Activated T-helper 17 cell treated with anti-CD3 and anti-CD28 coated beads, Interleukin-2, amount 50 U/mL, for 72 hours (primary cell): Measurements from ENCODE around the gene SPATS2. TPM values are rescaled to one million over a fixed set of nuclear protein-coding genes. Genes with fewer than 3 reads are reported as not detected.
"Not testable (repeated sequence)": the region's sequence is repeated elsewhere in the genome, so short reads cannot be mapped to it uniquely, and the experiment has no call there.

Experiments used
- ATAC-seq: fragments of 150-1000 bp; cut with Tn5 transposase; replicated peaks from 2 replicates; pipeline ENCODE4 v1.10.0; 2021; ENCODE audit warnings: mild to moderate bottlenecking, moderate library complexity
- H3K27ac Mint-ChIP-seq: one replicate; pipeline ENCODE4 v1.8.0; 2022; ENCODE audit warnings: mixed read lengths
- H3K27me3 Mint-ChIP-seq: one replicate; pipeline ENCODE4 v1.8.0; 2022; ENCODE audit warnings: mixed read lengths
- H3K36me3 Mint-ChIP-seq: one replicate; pipeline ENCODE4 v1.8.0; 2022; ENCODE audit warnings: low read depth, mild to moderate bottlenecking, mixed read lengths
- H3K4me1 Mint-ChIP-seq: one replicate; pipeline ENCODE4 v1.8.0; 2022; ENCODE audit warnings: mixed read lengths
- H3K4me3 Mint-ChIP-seq: one replicate; pipeline ENCODE4 v1.8.0; 2022; ENCODE audit warnings: mild to moderate bottlenecking, mixed read lengths
- H3K9me3 Mint-ChIP-seq: one replicate; pipeline ENCODE4 v1.8.0; 2022; ENCODE audit warnings: mixed read lengths
- total RNA-seq, 2 donors: library from RNA; stranded (reverse); gene quantifications; one replicate each; pipeline ENCODE4 v1.2.3, GENCODE V29; 2022

The SPATS2 gene
- total RNA-seq, 2 donors from 2014 or later = 15.3 to 16.9 TPM

- Mint-ChIP-seq H3K36me3 (no peaks in the 10 kb centered on the region), H3K27me3 (no peaks in the 10 kb centered on the region), H3K4me3 (no peak overlapping the region), H3K9me3 (no peaks in the 10 kb centered on the region), H3K4me1 (no peaks in the 10 kb centered on the region), H3K27ac (no peak overlapping the region)
- no peak for ATAC-seq
Observed at GRCh38 chr12:49507139-49507538, 139.9 kb downstream of the SPATS2 start.

DNA sequence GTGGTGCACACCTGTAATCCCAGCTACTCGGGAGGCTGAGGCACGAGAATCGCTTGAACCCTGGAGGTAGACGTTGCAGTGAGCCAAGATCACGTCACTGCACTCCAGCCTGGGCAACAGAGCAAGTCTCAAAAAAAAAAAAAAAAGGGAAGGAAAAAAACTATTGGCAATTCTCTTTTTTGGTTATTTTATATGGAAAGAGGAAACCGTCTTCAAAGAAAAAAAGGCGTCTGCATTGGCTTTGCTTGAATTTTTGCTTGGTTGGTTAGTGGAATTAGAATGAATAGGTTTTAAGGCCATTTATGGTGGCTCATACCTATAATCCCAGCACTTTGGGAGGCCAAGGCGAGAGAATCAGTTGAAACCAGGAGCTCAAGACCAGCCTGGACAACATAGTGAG lies 142.4 kb downstream of the SPATS2 start:
- H3K36me3 Mint-ChIP-seq, H3K4me3 Mint-ChIP-seq, H3K27ac Mint-ChIP-seq, H3K4me1 Mint-ChIP-seq, H3K27me3 Mint-ChIP-seq, ATAC-seq, H3K9me3 Mint-ChIP-seq: not testable (repeated sequence)

DNA sequence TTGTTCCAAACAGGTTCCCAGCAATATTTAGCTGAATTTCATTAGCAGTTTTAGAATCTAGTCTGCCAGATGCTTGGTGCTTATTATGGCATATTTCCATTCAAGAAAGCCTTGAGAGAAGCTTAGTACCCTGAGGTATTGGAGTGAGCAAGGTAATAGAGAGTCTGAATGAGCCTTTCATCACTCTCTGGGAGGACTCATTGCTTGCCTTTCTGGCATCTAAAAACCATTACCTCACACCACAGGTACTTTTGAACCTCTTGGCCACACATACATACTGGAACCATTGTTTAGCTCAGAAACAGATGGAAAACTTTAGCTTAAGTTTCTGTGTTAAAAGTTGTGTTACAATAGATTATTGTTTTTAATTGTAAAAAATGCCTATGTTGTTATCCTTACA lies 144.1 kb downstream of the SPATS2 start:
- Mint-ChIP-seq H3K4me1 (no peaks in the 10 kb centered on the region), H3K27me3 (no peaks in the 10 kb centered on the region), H3K36me3 (no peaks in the 10 kb centered on the region), H3K4me3 (no peak overlapping the region), H3K9me3 (no peaks in the 10 kb centered on the region), H3K27ac (no peak overlapping the region)
- no peak for ATAC-seq

DNA sequence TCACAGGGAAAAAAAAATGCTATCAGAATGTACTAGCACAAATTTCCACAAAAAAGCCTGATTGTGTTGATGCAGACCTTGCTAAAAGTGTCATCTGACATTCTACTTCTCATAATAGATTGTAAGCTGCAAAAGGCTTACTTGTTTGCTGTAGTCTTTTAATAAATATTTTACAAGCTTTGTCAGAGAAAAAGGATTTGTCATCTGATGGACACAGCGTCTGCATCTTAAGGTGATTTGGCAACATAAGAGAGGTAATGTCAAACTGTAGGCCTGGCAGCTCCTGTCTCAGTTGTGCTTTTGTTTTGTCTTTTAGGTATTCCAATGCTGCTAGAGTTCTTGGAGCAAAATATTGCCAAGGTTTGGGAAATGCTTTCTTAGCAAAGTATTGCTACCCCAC lies 145.3 kb downstream of the SPATS2 start:
- Mint-ChIP-seq H3K4me3 (no peak overlapping the region), H3K9me3 (no peaks in the 10 kb centered on the region), H3K36me3 (no peaks in the 10 kb centered on the region), H3K27me3 (no peaks in the 10 kb centered on the region), H3K4me1 (no peaks in the 10 kb centered on the region), H3K27ac (no peak overlapping the region)
- ATAC-seq = no peak

DNA sequence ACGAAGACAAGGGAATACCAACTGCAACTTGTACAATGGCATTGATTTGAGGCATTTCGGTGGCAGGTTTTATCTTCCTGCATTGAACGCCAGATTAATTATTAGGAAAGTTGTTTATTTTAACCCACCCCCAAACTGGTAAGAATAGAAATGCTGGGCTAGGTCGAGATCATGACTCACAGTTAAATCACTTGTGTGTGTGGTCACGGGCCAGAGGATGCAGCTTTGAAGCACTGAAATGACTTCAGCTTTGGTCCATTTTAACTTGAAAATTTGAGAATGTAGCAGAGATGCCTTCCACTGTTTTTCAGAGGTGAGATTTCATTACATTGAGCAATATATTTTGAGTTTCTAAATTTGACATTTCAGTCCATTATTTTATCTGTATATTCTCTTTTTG lies 148.0 kb downstream of the SPATS2 start:
- ATAC-seq = no peak
- no peak overlapping the region for H3K27ac Mint-ChIP-seq
- no peaks in the 10 kb centered on the region for H3K36me3 Mint-ChIP-seq
- no peak overlapping the region for H3K4me3 Mint-ChIP-seq
- H3K9me3 Mint-ChIP-seq = no peaks in the 10 kb centered on the region
- H3K27me3 Mint-ChIP-seq = no peaks in the 10 kb centered on the region
- no peaks in the 10 kb centered on the region for H3K4me1 Mint-ChIP-seq

DNA sequence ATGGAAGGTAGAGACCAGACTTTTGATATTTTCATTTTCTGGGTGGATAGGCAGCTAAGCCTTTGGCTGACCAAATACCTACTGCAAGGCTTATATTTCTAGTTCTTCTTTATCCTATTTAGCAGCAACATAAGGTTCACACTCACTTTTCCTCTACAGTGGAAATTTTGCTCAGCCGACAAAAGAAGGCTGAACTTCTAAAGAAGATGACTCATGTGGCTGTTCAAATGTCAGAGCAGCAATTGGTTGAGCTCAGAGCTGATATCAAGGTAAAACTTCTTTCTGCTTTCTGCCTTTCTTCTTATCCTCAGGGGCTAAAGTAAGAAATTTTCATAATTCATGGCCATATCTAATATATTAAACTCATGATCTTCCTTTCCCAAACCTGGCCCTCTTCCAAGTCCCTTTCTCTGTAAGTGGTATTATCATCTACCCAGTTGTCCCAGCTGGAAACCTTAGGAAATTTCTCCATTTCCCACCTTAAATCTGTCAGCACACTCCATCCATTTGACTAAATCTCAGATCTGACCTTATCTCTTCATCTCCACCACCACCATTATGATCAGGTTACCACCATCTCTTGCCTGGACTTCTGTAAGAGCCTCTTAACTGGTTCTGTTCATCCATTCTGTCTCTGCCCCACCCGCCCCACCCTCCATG lies 151.8 kb downstream of the SPATS2 start:
- Mint-ChIP-seq H3K27ac (no peak overlapping the region), H3K4me3 (no peak overlapping the region), H3K4me1 (no peaks in the 10 kb centered on the region), H3K9me3 (no peaks in the 10 kb centered on the region), H3K36me3 (peaks cover 7% of the 10 kb centered on the region), H3K27me3 (no peaks in the 10 kb centered on the region)
- ATAC-seq = no peak

GRCh38 chr12:49519574-49519936 lies 152.3 kb downstream of the SPATS2 start:
- H3K4me1 Mint-ChIP-seq = no peaks in the 10 kb centered on the region
- no peaks in the 10 kb centered on the region for H3K9me3 Mint-ChIP-seq
- no peak for ATAC-seq
- H3K27ac Mint-ChIP-seq = no peak overlapping the region
- no peaks in the 10 kb centered on the region for H3K27me3 Mint-ChIP-seq
- H3K4me3 Mint-ChIP-seq = no peak overlapping the region
- peaks cover 7% of the 10 kb centered on the region for H3K36me3 Mint-ChIP-seq

DNA sequence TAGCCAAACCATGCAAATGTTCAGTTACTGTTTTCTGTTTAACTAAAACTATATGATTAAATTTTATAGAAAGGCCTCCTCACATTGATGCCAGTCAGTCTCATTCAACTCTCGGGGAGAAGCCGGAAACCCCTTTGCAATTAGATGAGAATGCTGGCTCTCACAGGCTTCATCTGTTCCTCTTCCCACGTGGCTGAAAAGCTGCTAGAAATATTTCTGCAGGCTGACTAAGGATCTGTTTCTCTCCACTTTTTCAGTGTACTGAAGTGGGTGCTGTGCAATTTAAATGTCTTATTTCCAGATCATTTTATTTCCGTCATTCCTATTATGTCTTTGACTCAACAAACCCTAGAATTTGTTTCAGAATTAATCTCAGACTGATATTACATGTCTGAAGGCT lies 154.1 kb downstream of the SPATS2 start:
- no peaks in the 10 kb centered on the region for H3K27me3 Mint-ChIP-seq
- H3K36me3 Mint-ChIP-seq = peaks cover 11% of the 10 kb centered on the region
- no peaks in the 10 kb centered on the region for H3K4me1 Mint-ChIP-seq
- H3K4me3 Mint-ChIP-seq = no peak overlapping the region
- H3K9me3 Mint-ChIP-seq = no peaks in the 10 kb centered on the region
- no peak overlapping the region for H3K27ac Mint-ChIP-seq
- ATAC-seq = no peak

GRCh38 chr12:49524660-49525324 lies 157.5 kb downstream of the SPATS2 start:
- no peaks in the 10 kb centered on the region for H3K27me3 Mint-ChIP-seq

GRCh38 chr12:49525942-49526341 lies 158.7 kb downstream of the SPATS2 start:
- peaks cover 13% of the 10 kb centered on the region for H3K36me3 Mint-ChIP-seq
- no peak overlapping the region for H3K27ac Mint-ChIP-seq
- H3K4me1 Mint-ChIP-seq = no peaks in the 10 kb centered on the region
- H3K27me3 Mint-ChIP-seq = no peaks in the 10 kb centered on the region
- no peak for ATAC-seq
- no peaks in the 10 kb centered on the region for H3K9me3 Mint-ChIP-seq
- no peak overlapping the region for H3K4me3 Mint-ChIP-seq

More at GRCh38 chr12:49524660-49525324, 157.5 kb downstream of the SPATS2 start:
- no peak overlapping the region for H3K4me3 Mint-ChIP-seq
- H3K4me1 Mint-ChIP-seq = no peaks in the 10 kb centered on the region
- H3K9me3 Mint-ChIP-seq = no peaks in the 10 kb centered on the region
- H3K36me3 Mint-ChIP-seq = peaks cover 13% of the 10 kb centered on the region
- ATAC-seq = no peak
- no peak overlapping the region for H3K27ac Mint-ChIP-seq

- Mint-ChIP-seq H3K27me3 (no peaks in the 10 kb centered on the region), H3K36me3 (peaks cover 11% of the 10 kb centered on the region), H3K27ac (no peak overlapping the region), H3K4me1 (no peaks in the 10 kb centered on the region), H3K4me3 (no peak overlapping the region), H3K9me3 (no peaks in the 10 kb centered on the region)
- no peak for ATAC-seq
Observed at GRCh38 chr12:49527361-49528130, 160.3 kb downstream of the SPATS2 start.

- Mint-ChIP-seq H3K27ac (no peak overlapping the region), H3K4me1 (no peaks in the 10 kb centered on the region), H3K4me3 (no peak overlapping the region), H3K9me3 (no peaks in the 10 kb centered on the region), H3K27me3 (no peaks in the 10 kb centered on the region), H3K36me3 (peaks cover 6% of the 10 kb centered on the region)
- no peak for ATAC-seq
Observed at GRCh38 chr12:49529414-49529813, 162.2 kb downstream of the SPATS2 start.

- H3K27ac Mint-ChIP-seq = no peak overlapping the region
- no peak overlapping the region for H3K4me3 Mint-ChIP-seq
- H3K36me3 Mint-ChIP-seq = no peaks in the 10 kb centered on the region
- peaks cover 2% of the 10 kb centered on the region for H3K27me3 Mint-ChIP-seq
- ATAC-seq = no peak
- no peaks in the 10 kb centered on the region for H3K4me1 Mint-ChIP-seq
- H3K9me3 Mint-ChIP-seq = no peaks in the 10 kb centered on the region
Observed at GRCh38 chr12:49531745-49532144, 164.5 kb downstream of the SPATS2 start.

DNA sequence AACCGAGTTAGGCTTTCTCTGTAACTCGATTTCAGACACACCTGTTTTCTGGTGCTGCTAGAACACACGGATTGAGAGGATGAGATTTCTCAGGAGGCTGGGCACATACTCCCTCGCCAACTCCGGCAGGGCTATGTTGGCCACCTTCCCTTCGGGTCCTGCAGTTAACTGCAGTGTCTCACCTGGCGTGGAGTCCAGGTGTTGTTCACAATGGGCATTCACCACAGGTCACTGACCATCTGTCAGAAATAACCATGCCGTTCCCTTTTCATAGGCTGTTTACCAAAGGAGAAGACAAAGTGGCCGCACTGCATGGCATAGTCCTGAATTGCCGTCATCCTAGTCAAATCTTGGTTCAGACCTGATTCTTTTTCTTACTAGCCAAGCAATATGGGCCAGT lies 166.1 kb downstream of the SPATS2 start:
- no peaks in the 10 kb centered on the region for H3K4me1 Mint-ChIP-seq
- no peaks in the 10 kb centered on the region for H3K36me3 Mint-ChIP-seq
- H3K4me3 Mint-ChIP-seq = no peak overlapping the region
- no peak overlapping the region for H3K27ac Mint-ChIP-seq
- peaks cover 4% of the 10 kb centered on the region for H3K27me3 Mint-ChIP-seq
- ATAC-seq = no peak
- no peaks in the 10 kb centered on the region for H3K9me3 Mint-ChIP-seq

DNA sequence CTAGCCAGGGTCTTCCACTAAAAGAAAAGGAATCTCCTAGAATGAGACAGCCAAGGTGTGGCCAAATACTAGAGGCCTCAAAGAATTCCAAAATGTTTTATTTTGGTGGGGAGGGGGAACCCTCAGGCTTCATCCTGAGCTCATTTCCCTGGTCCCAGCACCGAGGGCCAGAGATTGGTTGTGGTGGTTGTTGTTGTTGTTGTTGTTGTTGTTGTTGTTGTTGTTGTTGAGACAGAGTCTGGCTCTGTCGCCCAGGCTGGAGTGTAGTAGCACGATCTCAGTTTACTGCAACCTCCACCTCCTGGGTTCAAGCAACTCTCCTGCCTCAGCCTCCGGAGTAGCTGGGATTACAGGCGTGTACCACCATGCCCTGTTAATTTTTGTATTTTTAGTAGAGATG lies 166.9 kb downstream of the SPATS2 start:
- ATAC-seq, H3K4me3 Mint-ChIP-seq, H3K27ac Mint-ChIP-seq, H3K36me3 Mint-ChIP-seq, H3K4me1 Mint-ChIP-seq, H3K27me3 Mint-ChIP-seq, H3K9me3 Mint-ChIP-seq: not testable (repeated sequence)
